Thymus (tissue), 11 donors: ENCODE measurements around the gene HNF1B. TPM values are rescaled to one million over a fixed set of nuclear protein-coding genes. Genes with fewer than 3 reads are reported as not detected.
A peak's percentile ranks its signal among the peaks of the same experiment; 100 is the strongest.
"Not testable (repeated sequence)": the region's sequence is repeated elsewhere in the genome, so short reads cannot be mapped to it uniquely, and the experiment has no call there.

ENCODE experiments used
- DNase-seq, 9 donors: peaks; one replicate each; pipeline ENCODE4 v3.0.0-alpha.2; 2013; ENCODE audit warnings: low spot score in 9 of 9, low read depth in 6 of 9, missing footprints in 1 of 9
- H3K27ac ChIP-seq, 2 donors: one replicate each; pipeline ENCODE4 v1.5.1; 2013; ENCODE audit warnings: control low read depth in 1 of 2, low read depth in 1 of 2, low read length in 1 of 2, mild to moderate bottlenecking in 1 of 2, moderate library complexity in 1 of 2
- H3K27me3 ChIP-seq, 2 donors: one replicate each; pipeline ENCODE4 v1.5.1; 2013; ENCODE audit warnings: low read length in 1 of 2; ENCODE audit not compliant: control insufficient read depth in 2 of 2, insufficient read depth in 1 of 2
- H3K36me3 ChIP-seq, 2 donors: one replicate each; pipeline ENCODE4 v1.5.1; 2013; ENCODE audit warnings: low read length in 1 of 2, mild to moderate bottlenecking in 1 of 2, moderate library complexity in 1 of 2; ENCODE audit not compliant: control insufficient read depth in 2 of 2, insufficient read depth in 2 of 2
- H3K4me1 ChIP-seq, 2 donors: one replicate each; pipeline ENCODE4 v1.5.1; 2013; ENCODE audit warnings: low read length in 2 of 2; ENCODE audit not compliant: control insufficient read depth in 2 of 2, insufficient read depth in 2 of 2
- H3K4me3 ChIP-seq, 2 donors: one replicate each; pipeline ENCODE4 v1.5.1; 2013; ENCODE audit warnings: low read length in 2 of 2, control low read depth in 1 of 2, mild to moderate bottlenecking in 1 of 2
- H3K9me3 ChIP-seq, 2 donors: one replicate each; pipeline ENCODE4 v1.5.1; 2013; ENCODE audit warnings: low read length in 1 of 2, mild to moderate bottlenecking in 1 of 2; ENCODE audit not compliant: control insufficient read depth in 2 of 2, insufficient read depth in 1 of 2
- WGBS: extraction: QIAGEN DNeasy Blood & Tissue Kit; methylation state at CpG from one replicate; pipeline ENCODE4 v1.1.7; 2013; 5-methylcytosine and 5-hydroxymethylcytosine counted together
- polyA plus RNA-seq: library from polyadenylated mRNA; stranded (reverse); fragments of 200-250 nt; gene quantifications from one replicate; pipeline ENCODE4 v1.2.3, GENCODE V29; 2013
- total RNA-seq: library from RNA; stranded (reverse); fragments of 120-200 nt; gene quantifications from one replicate; pipeline ENCODE4 v1.2.4, GENCODE V29; 2013
- donor health status: healthy.

HNF1B gene
- total and polyA plus RNA-seq, 2 donors, result 0.05 to 0.30 TPM

- Histone ChIP-seq H3K9me3 (no peaks in the 10 kb centered on the region), H3K27ac (peak overlapping the region; percentile 1 to 47), H3K36me3 (no peaks in the 10 kb centered on the region), H3K4me1 (no peaks in the 10 kb centered on the region), H3K4me3 (no peak overlapping the region), H3K27me3 (peaks cover 0 to 2% of the 10 kb centered on the region in 2 donors)
- 79% methylated on average over 7 of the region's 7 CpGs for WGBS
- peak in 5 of 9 donors; percentile 10 to 51 (median 28) for DNase-seq
These were observed 48.5 kb downstream of the HNF1B start for GRCh38 chr17:37696366-37696765.

GRCh38 chr17:37695726-37696125 lies 49.1 kb downstream of the HNF1B start:
- H3K4me3 ChIP-seq, result no peak overlapping the region
- no peaks in the 10 kb centered on the region for H3K4me1 ChIP-seq
- H3K9me3 ChIP-seq, result no peaks in the 10 kb centered on the region
- WGBS, result 95% methylated on average over 1 of the region's 1 CpG
- H3K27me3 ChIP-seq, result no peaks in the 10 kb centered on the region
- no peaks in the 10 kb centered on the region for H3K36me3 ChIP-seq
- no peak for DNase-seq
- no peak overlapping the region for H3K27ac ChIP-seq

GRCh38 chr17:37694734-37695133 lies 50.1 kb downstream of the HNF1B start:
- WGBS, result 96% methylated on average over 3 of the region's 3 CpGs
- H3K4me3 ChIP-seq, result no peak overlapping the region

DNA sequence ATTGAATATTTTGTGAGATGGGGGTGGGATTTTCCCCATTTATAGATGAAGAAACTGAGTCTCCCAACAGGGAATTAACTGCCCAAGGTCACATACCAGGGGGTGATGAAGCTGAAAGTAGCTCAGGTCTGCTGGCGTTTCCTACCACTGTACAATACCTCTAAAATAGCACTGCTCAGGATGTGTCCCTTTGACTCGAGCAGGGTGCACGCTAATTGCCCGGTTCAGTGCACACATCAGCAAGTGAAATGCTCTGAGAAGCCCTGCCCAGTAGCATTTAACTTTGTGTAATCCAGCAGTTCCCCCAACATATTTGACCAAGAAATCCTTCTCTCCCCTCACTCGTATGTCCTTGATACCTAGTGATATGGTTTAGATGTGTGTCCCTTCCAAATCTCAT lies 51.5 kb downstream of the HNF1B start:
- Histone ChIP-seq H3K4me1 (no peaks in the 10 kb centered on the region), H3K9me3 (no peaks in the 10 kb centered on the region), H3K27ac (no peak overlapping the region), H3K4me3 (no peak overlapping the region), H3K27me3 (no peaks in the 10 kb centered on the region), H3K36me3 (no peaks in the 10 kb centered on the region)
- DNase-seq, result no peak
- 92% methylated on average over 5 of the region's 5 CpGs for WGBS

More at GRCh38 chr17:37694734-37695133, 50.1 kb downstream of the HNF1B start:
- Histone ChIP-seq H3K27ac (no peak overlapping the region), H3K36me3 (no peaks in the 10 kb centered on the region), H3K27me3 (no peaks in the 10 kb centered on the region), H3K9me3 (no peaks in the 10 kb centered on the region), H3K4me1 (no peaks in the 10 kb centered on the region)
- no peak for DNase-seq

GRCh38 chr17:37691807-37692206 lies 53.1 kb downstream of the HNF1B start:
- no peaks in the 10 kb centered on the region for H3K4me1 ChIP-seq
- H3K4me3 ChIP-seq, result no peak overlapping the region
- no peaks in the 10 kb centered on the region for H3K36me3 ChIP-seq
- DNase-seq, result no peak
- WGBS, result 89% methylated on average over 6 of the region's 6 CpGs
- H3K9me3 ChIP-seq, result no peaks in the 10 kb centered on the region
- no peak overlapping the region for H3K27ac ChIP-seq
- no peaks in the 10 kb centered on the region for H3K27me3 ChIP-seq

DNA sequence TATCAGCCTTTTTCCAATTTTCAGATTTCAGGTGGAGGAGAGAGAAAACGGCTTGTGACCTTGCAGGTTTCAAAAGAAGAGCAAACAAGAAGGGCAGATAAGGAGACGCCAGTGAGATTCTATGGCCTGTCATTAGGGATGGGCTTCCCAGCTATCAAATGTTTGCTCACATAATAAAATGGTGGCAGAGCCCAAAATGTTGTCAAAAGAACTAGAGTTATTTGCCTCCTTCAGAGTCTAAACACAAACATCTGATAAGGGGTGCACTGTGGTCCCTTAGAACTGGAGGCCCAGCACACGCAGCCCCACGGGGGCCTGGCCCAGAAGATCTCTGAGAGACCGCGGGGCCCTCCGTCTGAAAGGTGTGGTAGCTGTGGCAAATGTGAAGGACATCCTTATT lies 55.5 kb downstream of the HNF1B start:
- H3K36me3 ChIP-seq, result no peaks in the 10 kb centered on the region
- 95% methylated on average over 7 of the region's 7 CpGs for WGBS
- DNase-seq, result no peak

DNA sequence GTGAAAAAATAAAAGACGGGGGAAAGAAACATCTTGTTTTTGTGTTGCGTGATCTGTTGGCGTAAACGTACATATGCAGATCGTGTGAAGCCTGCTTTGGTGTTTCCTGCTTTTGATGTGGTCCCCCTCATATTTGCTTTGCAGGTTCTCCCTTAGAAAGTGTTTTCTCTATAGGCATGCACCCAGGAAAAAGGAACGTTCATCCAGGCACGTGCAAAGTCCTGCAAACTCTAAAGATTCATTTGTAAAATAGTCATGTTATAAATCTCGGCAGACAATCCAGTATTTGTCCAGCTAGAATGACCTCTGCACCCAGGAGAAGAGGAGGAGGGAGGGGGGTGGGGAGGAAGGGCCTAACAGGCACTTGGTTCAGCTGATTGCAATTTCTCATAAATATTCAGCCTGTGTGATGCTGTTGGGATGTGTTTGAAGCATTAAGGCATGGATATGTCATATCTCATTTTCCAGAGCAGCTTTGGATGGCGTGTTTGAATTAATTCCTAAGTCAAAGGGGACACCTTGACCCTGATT lies 61.3 kb downstream of the HNF1B start:
- no peak overlapping the region for H3K4me3 ChIP-seq

More for the DNA sequence above, 55.5 kb downstream of the HNF1B start:
- H3K27ac ChIP-seq, result no peak overlapping the region
- no peaks in the 10 kb centered on the region for H3K4me1 ChIP-seq
- H3K4me3 ChIP-seq, result no peak overlapping the region
- no peaks in the 10 kb centered on the region for H3K27me3 ChIP-seq
- no peaks in the 10 kb centered on the region for H3K9me3 ChIP-seq

GRCh38 chr17:37682007-37682406 lies 62.9 kb downstream of the HNF1B start:
- Histone ChIP-seq H3K4me3 (no peak overlapping the region), H3K4me1 (peaks cover 8% of the 10 kb centered on the region in 2 donors), H3K36me3 (no peaks in the 10 kb centered on the region), H3K27ac (no peak overlapping the region), H3K27me3 (no peaks in the 10 kb centered on the region), H3K9me3 (peaks cover 0 to 3% of the 10 kb centered on the region in 2 donors)
- WGBS, result 98% methylated on average over 3 of the region's 3 CpGs
- DNase-seq, result no peak

More for the DNA sequence above, 61.3 kb downstream of the HNF1B start:
- peak; percentile 37 to 84 (median 50) for DNase-seq
- Histone ChIP-seq H3K9me3 (peaks cover 0 to 1% of the 10 kb centered on the region in 2 donors), H3K27me3 (no peaks in the 10 kb centered on the region), H3K27ac (peak overlapping the region in 1 of 2 donors; percentile 28), H3K4me1 (peaks cover 8% of the 10 kb centered on the region in 2 donors), H3K36me3 (no peaks in the 10 kb centered on the region)
- WGBS, result 35% methylated on average over 9 of the region's 9 CpGs

DNA sequence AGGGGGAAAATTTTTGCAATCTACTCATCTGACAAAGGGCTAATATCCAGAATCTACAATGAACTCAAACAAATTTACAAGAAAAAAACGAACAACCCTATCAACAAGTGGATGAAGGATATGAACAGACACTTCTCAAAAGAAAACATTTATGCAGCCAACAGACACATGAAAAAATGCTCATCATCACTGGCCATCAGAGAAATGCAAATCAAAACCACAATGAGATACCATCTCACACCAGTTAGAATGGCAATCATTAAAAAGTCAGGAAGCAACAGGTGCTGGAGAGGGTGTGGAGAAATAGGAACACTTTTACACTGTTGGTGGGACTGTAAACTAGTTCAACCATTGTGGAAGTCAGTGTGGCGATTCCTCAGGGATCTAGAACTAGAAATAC lies 64.9 kb downstream of the HNF1B start:
- H3K4me1 ChIP-seq, H3K4me3 ChIP-seq, DNase-seq, H3K36me3 ChIP-seq, H3K27me3 ChIP-seq, H3K27ac ChIP-seq, H3K9me3 ChIP-seq: not testable (repeated sequence)
- 94% methylated on average over 1 of the region's 2 CpGs for WGBS
